ENCODE data around the gene EXT2.
A peak's percentile ranks its signal among the peaks of the same experiment; 100 is the strongest.

The EXT2 gene

DNA sequence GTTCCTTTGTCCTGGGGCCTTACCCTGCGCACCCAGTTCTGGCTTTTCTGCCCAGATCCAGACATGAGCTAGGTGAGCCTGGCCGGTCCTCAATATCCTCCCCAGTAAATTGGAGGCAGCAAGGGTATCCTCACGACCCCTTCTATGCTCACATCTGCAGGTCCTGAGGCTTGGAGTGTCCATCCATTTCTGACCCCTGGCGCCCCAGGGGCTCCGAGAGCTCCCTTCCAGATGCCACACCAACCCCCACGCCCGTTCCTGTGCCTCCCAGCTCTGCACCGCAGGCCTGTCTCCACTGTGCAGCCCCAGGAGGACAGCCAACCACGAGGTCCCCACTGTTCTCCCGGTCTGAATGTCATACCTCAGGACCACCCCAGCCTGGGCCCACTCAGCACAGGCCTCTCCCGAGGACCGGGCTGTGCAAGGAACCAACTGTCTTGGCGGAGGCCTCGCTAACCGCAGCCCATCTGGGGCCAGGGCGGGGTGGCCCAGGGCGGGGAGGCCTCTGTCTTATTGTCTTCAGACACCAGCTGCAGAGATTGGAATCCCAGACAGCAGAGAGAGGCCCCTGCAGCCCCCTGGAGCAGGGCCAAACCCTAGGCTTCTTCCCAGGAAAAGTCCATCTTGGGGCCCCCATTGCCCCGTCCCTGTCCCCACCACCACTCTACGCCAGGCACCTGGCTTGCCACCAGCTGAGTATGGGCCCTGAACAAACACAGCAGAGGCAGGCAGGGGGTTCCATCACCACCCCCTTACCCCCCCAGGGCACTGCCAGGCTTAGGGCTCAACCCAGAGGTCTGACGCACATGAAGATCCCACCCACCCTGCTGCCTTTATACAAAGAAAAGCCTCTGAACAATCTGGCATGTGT is 175.2 kb downstream of the EXT2 start:
- DNase-seq: no peak

DNA sequence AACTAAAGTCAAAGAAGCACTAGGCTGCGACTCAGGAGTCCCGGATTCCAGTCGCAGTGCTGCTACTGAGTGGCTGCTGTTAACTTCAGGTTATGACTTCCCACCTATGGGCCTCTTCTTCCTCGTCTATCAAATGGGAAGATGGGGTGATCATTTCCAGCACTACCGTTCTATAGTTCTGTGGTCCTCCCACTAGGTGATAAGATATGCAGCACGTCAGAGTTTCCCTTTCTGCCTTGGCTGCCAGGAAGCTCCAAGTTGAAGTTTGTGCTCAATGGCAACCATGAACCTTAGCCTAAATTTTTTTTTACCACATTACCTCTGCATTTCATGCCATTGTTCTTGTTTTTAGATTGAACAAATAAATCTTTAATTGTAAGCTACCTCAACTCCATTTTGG is 175.8 kb downstream of the EXT2 start:
- DNase-seq: no peak

- no peak for DNase-seq
Observed at GRCh38 chr11:44274404-44274803, 178.9 kb downstream of the EXT2 start.

- DNase-seq: no peak
Observed at GRCh38 chr11:44275241-44275640, 179.8 kb downstream of the EXT2 start.

DNA sequence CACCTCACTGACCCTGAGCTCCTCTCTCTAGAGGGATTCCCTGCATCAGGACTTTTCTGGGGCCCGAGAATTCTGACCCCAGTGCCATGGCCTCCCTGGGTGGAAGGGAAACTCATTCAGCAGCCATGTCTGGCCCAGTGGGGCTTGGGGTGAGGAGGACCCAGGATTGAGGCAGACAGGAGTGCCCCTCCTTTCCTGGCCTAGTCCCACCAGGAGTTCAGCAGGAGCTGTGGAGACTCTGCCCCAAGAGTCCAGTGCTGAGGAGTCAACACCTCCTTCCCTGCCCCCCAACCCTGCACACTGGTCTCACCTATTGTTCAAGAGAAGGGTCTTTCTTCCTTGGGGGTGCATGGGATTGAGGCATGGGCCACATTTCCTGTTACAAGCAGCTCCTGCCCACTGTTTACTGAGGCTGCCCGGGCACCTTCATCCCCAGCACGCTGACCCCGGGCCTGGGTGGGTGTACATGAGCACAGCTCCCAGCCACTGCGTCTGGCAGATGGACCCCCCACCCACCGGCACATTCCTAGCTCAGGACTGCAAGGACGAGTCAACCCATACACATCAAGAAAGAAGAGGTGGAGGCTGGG is 180.6 kb downstream of the EXT2 start:
- DNase-seq: no peak

GRCh38 chr11:44277196-44278090 is 182.0 kb downstream of the EXT2 start:
- DNase-seq: no peak

DNA sequence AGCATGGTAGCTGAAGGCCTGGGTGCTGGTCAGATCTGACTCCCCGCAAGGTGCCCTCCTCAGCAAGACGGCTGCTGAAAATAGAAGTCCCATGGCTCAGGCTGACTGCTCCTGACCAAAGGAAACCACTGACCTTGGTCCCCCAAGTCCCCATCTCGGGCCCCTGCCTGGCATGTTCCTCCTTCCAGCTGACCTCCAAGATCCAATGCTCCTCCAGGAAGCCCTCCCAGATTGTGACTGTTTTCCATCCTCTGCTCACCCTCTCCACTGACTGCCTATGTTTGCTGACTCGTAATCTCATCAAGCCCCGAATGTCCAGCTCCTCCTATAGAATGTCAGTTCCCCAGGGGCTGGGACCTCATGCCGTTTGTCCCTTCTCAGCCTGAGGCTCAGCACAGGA is 184.0 kb downstream of the EXT2 start:
- no peak for DNase-seq

GRCh38 chr11:44280257-44280656 is 184.8 kb downstream of the EXT2 start:
- no peak for DNase-seq

GRCh38 chr11:44281151-44281550 is 185.7 kb downstream of the EXT2 start:
- no peak for DNase-seq

GRCh38 chr11:44282620-44283019 is 187.1 kb downstream of the EXT2 start:
- peak; percentile 62 for DNase-seq

GRCh38 chr11:44285756-44286155 is 190.3 kb downstream of the EXT2 start:
- no peak for DNase-seq

GRCh38 chr11:44286268-44286880 is 190.9 kb downstream of the EXT2 start:
- peak; percentile 44 for DNase-seq

GRCh38 chr11:44286911-44287310 is 191.4 kb downstream of the EXT2 start:
- DNase-seq: no peak

- DNase-seq: no peak
Observed at GRCh38 chr11:44288133-44288526, 192.7 kb downstream of the EXT2 start.

DNA sequence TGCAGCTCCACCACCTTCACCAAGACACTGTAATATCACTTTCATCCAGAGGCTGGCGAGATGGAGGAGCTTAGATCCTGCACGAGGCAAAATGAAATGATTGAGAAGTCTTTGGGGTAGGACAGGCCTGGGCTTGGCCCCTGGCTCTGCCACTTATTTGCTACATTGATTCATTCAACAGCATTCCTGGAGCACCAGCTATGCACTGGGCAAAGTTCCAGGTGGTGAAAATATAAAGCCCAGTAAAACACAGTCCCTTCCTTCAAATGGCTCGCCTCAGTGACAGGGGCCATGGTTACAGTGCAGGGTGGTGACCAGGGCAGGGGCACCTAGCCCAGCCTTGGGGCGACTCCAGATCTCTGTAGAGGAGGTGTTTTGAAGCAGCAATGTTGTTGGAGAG is 194.7 kb downstream of the EXT2 start:
- no peak for DNase-seq
